ENCODE results near the gene MVB12B.

DNA sequence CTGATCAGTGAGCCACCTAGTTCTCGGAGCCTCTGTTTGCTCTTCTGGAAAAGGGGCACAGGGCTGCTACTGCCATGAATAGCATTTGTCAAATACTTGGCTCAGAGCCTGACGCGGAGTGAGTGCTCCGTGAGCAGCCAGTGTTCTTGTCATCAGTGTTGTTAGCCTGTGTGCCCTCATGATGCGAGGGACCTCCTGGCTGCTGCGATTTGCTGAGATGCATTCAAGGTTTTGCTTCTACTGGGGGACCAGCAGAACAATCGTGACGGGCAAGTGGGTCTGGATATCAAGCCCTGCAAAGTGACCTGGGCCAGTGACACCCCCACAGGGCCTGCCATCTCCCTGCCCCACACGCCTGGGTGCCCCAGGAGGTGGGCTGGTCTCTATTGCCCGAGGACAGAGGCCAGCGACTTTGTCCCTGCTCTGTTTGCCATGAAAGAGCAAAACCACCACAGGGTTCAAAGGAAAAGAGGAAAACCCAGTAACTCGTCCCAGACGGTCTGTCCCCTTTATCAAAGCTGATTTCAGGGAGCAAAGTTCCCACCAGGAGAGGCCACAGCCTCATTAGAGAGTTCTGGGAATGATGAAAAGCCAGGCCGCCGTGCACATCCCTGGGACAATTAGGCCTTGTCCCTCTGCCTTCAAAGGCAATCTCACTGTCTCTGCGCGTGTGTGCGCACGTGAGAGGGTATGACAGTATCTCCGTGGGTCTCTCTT, 200.6 kb downstream of the MVB12B start:
- no peak for TF ChIP-seq GATA2 (IDR thresholded peaks at IDR 0.05; ENCODE audit: low read depth, low read length)
- no peak for TF ChIP-seq GATA3 (IDR thresholded peaks at IDR 0.05; ENCODE audit: low read depth, low read length)
